Gastrocnemius medialis (tissue), 4 donors: ENCODE data around the gene DGLUCY. TPM values are rescaled to one million over a fixed set of nuclear protein-coding genes. Genes with fewer than 3 reads are reported as not detected.

ENCODE experiments used
- ATAC-seq, 2 donors: fragments of 150-250 bp; one replicate each; pipeline ENCODE4 v1.9.1; 2016
- DNase-seq, 2 donors: peaks; one replicate each; pipeline ENCODE4 v3.0.0-alpha.2; 2019
- H3K27ac ChIP-seq, 4 donors: fragments of 200-600 bp; sonication (generic); 1 replicate in 1 of 4; 2 replicates in 3 of 4; pipeline ENCODE4 v1.5.1; 2016 to 2018; ENCODE audit warnings: mild to moderate bottlenecking in 2 of 4, moderate library complexity in 1 of 4
- H3K27me3 ChIP-seq, 3 donors: fragments of 200-600 bp; sonication (generic) in 2 of 3; 1 replicate in 1 of 3; 2 replicates in 2 of 3; pipeline versions ENCODE4 v1.5.1 to v1.6.0; 2016 to 2019; ENCODE audit warnings: mild to moderate bottlenecking in 1 of 3, moderate library complexity in 1 of 3
- H3K36me3 ChIP-seq, 2 donors: fragments of 200-600 bp; sonication (generic) in 1 of 2; one replicate each; pipeline ENCODE4 v1.5.1; 2017 to 2018
- H3K4me1 ChIP-seq, 2 donors: fragments of 200-600 bp; sonication (generic) in 1 of 2; one replicate each; pipeline ENCODE4 v1.5.1; 2016 to 2017; ENCODE audit warnings: mild to moderate bottlenecking in 2 of 2
- H3K4me3 ChIP-seq, 4 donors: fragments of 200-600 bp; sonication (generic) in 3 of 4; 1 replicate in 1 of 4; 2 replicates in 3 of 4; pipeline ENCODE4 v1.5.1; 2016 to 2019; ENCODE audit warnings: mild to moderate bottlenecking in 2 of 4
- H3K9me3 ChIP-seq, 3 donors: fragments of 200-600 bp; sonication (generic) in 2 of 3; 1 replicate in 1 of 3; 2 replicates in 2 of 3; pipeline ENCODE4 v1.5.1; 2016 to 2019
- POLR2A ChIP-seq, 2 donors: fragments of 450-650 bp; IDR thresholded peaks; one replicate each; pipeline ENCODE4 v1.6.1; 2017; ENCODE audit warnings: antibody characterized with exemption in 2 of 2, mild to moderate bottlenecking in 2 of 2, moderate library complexity in 2 of 2
- in situ Hi-C, 4 donors: fragments of 200-750 bp; cut with MboI; loops; one replicate each; pipeline versions ENCODE4 v1.15.0 to v1.8.0; 2017; ENCODE audit warnings: low sequenced_read_pairs in 4 of 4
- intact Hi-C: fragments of 100-400 bp; cut with DNase I; formaldehyde crosslinking; loops from one replicate; pipeline ENCODE4 v1.15.1; 2023; ENCODE audit warnings: low total_unique reads
- total RNA-seq, 4 donors: library from RNA; depleted of rRNA; stranded (reverse); fragments of >200 nt; gene quantifications; one replicate each; pipeline versions ENCODE4 v1.1.0 to v1.2.3, GENCODE V29; 2016
- TF ChIP-seq, protein P1 (sequence below), 5 experiments: fragments of 450-650 bp in 3 of 5; fragments of 200-600 bp in 2 of 5; sonication (generic) in 2 of 5; IDR thresholded peaks in 4 of 5; conservative IDR thresholded peaks in 1 of 5; 1 replicate in 4 of 5; 2 replicates in 1 of 5; pipeline ENCODE4 v1.5.1; 2016 to 2019; ENCODE audit warnings: antibody characterized with exemption in 5 of 5, mild to moderate bottlenecking in 3 of 5, moderate library complexity in 3 of 5

DGLUCY gene
- total RNA-seq, 4 donors from 2014 or later, result 29.3 to 93.7 (median 67.8) TPM

GRCh38 chr14:91229005-91229382, 115.1 kb downstream of the DGLUCY start:
- DNase-seq (no peak), ATAC-seq (no peak)
- Histone ChIP-seq H3K9me3 (no peaks in the 10 kb centered on the region), H3K36me3 (peaks cover 0 to 63% of the 10 kb centered on the region in 2 donors), H3K4me3 (no peak overlapping the region), H3K27ac (no peak overlapping the region), H3K27me3 (no peaks in the 10 kb centered on the region), H3K4me1 (no peaks in the 10 kb centered on the region)
- TF ChIP-seq, protein P1, sequence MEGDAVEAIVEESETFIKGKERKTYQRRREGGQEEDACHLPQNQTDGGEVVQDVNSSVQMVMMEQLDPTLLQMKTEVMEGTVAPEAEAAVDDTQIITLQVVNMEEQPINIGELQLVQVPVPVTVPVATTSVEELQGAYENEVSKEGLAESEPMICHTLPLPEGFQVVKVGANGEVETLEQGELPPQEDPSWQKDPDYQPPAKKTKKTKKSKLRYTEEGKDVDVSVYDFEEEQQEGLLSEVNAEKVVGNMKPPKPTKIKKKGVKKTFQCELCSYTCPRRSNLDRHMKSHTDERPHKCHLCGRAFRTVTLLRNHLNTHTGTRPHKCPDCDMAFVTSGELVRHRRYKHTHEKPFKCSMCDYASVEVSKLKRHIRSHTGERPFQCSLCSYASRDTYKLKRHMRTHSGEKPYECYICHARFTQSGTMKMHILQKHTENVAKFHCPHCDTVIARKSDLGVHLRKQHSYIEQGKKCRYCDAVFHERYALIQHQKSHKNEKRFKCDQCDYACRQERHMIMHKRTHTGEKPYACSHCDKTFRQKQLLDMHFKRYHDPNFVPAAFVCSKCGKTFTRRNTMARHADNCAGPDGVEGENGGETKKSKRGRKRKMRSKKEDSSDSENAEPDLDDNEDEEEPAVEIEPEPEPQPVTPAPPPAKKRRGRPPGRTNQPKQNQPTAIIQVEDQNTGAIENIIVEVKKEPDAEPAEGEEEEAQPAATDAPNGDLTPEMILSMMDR (IDR thresholded peaks at IDR 0.05 in 4 of 5, conservative IDR thresholded peaks at IDR 0.05 in 1 of 5), result no peak
- no peak for TF ChIP-seq POLR2A (IDR thresholded peaks at IDR 0.05)
- intact Hi-C loops, result no loop called here
- in situ Hi-C loops, result no loop called here

DNA sequence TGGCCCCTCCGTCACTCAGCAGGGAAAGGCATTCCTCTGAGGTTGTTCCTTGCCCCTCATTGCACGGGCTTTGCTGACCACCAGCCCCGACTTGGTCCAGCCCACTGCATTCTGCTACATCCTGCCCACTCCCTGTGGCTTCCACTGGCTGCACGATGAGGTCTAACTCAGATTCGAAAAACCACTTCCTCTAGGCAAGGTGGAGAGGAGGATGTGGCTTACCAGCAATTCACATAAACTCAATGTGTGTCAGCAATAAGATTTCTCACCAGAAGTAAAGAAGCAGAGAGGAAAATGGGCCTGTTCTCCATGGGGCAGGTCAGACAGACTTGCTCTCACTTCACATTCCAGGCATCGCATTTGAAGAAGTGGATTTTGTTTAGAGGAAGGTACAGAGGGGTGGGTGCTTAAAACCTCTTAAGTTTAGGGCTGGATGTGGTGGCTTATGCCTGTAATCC, 115.9 kb downstream of the DGLUCY start:
- Histone ChIP-seq H3K4me1 (no peaks in the 10 kb centered on the region), H3K36me3 (peaks cover 0 to 58% of the 10 kb centered on the region in 2 donors), H3K27me3 (no peaks in the 10 kb centered on the region), H3K4me3 (no peak overlapping the region), H3K27ac (no peak overlapping the region), H3K9me3 (no peaks in the 10 kb centered on the region)
- TF ChIP-seq, protein P1 (IDR thresholded peaks at IDR 0.05 in 4 of 5, conservative IDR thresholded peaks at IDR 0.05 in 1 of 5), result no peak
- no peak for TF ChIP-seq POLR2A (IDR thresholded peaks at IDR 0.05)
- in situ Hi-C loops (no loop called here), intact Hi-C loops (no loop called here)
- ATAC-seq (no peak), DNase-seq (no peak)

GRCh38 chr14:91230397-91231035, 116.6 kb downstream of the DGLUCY start:
- in situ Hi-C loops (no loop called here), intact Hi-C loops (no loop called here)
- H3K27me3 ChIP-seq, result no peaks in the 10 kb centered on the region
- no peak overlapping the region for H3K27ac ChIP-seq
- TF ChIP-seq POLR2A (IDR thresholded peaks at IDR 0.05), result no peak
- TF ChIP-seq, protein P1 (IDR thresholded peaks at IDR 0.05 in 4 of 5, conservative IDR thresholded peaks at IDR 0.05 in 1 of 5), result no peak
- H3K36me3 ChIP-seq, result peaks cover 0 to 52% of the 10 kb centered on the region in 2 donors
- DNase-seq, result no peak
- ATAC-seq, result no peak
- H3K9me3 ChIP-seq, result no peaks in the 10 kb centered on the region
- no peak overlapping the region for H3K4me3 ChIP-seq
- no peaks in the 10 kb centered on the region for H3K4me1 ChIP-seq

DNA sequence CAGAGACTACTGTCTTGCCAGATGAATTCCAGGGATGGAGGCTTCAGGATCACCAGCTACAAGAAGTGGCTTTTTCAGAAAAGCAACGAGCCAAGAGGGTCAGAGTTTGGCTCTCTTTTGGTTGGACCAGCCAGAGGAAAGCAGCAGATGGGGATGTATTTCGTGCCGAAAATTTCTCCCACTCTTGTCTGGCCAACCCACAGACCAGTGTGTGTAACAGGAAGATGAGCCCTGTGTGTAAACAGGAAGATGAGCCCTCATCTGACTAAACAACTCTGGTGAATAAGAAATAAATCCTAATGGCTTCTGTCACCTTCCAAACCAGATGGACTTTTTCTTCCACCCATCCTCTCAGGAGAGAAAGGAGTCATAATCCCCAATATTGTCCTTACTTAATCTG, 117.6 kb downstream of the DGLUCY start:
- H3K36me3 ChIP-seq, result peaks cover 0 to 45% of the 10 kb centered on the region in 2 donors
- no peak for ATAC-seq
- H3K27me3 ChIP-seq, result no peaks in the 10 kb centered on the region
- no peak overlapping the region for H3K27ac ChIP-seq
- H3K4me3 ChIP-seq, result no peak overlapping the region
- DNase-seq, result no peak
- intact Hi-C loops (no loop called here), in situ Hi-C loops (no loop called here)
- H3K4me1 ChIP-seq, result no peaks in the 10 kb centered on the region
- TF ChIP-seq, protein P1 (IDR thresholded peaks at IDR 0.05 in 4 of 5, conservative IDR thresholded peaks at IDR 0.05 in 1 of 5), result no peak
- TF ChIP-seq POLR2A (IDR thresholded peaks at IDR 0.05), result no peak
- H3K9me3 ChIP-seq, result no peaks in the 10 kb centered on the region

DNA sequence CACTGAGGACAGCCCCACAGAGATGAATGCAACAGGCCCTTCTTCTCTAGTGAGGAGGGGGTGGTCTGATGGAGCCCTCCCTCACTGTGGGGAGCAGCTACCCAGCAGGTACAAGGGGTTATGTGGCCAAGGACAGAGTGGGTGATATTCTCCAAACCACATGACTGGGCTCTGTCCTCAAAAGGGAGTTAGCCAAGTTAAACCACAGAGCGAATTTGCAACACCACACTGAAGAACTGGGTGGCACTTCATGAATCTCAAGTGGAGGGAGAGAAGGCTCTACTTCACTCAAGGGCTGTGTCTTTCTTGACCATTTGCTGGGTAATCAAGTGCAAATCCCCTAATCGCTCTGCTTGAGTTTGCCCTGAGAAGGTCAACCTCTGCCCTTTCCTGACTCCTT, 118.2 kb downstream of the DGLUCY start:
- Histone ChIP-seq H3K27ac (no peak overlapping the region), H3K4me3 (no peak overlapping the region), H3K36me3 (peaks cover 0 to 39% of the 10 kb centered on the region in 2 donors), H3K4me1 (no peaks in the 10 kb centered on the region), H3K27me3 (no peaks in the 10 kb centered on the region), H3K9me3 (no peaks in the 10 kb centered on the region)
- ATAC-seq (no peak), DNase-seq (no peak)
- intact Hi-C loops, result no loop called here
- in situ Hi-C loops, result no loop called here
- TF ChIP-seq POLR2A (IDR thresholded peaks at IDR 0.05), result no peak
- TF ChIP-seq, protein P1 (IDR thresholded peaks at IDR 0.05 in 4 of 5, conservative IDR thresholded peaks at IDR 0.05 in 1 of 5), result no peak
